Tibial artery (tissue), 4 donors: ENCODE data around the gene PARVG.

Source experiments
- DNase-seq, 2 donors: peaks; one replicate each; pipeline ENCODE4 v3.0.0-alpha.2; 2019
- H3K27ac ChIP-seq, 2 donors: fragments of 200-600 bp; sonication (generic) in 1 of 2; 1 replicate in 1 of 2; 2 replicates in 1 of 2; pipeline ENCODE4 v1.5.1; 2018 to 2019; ENCODE audit warnings: mild to moderate bottlenecking in 1 of 2
- H3K27me3 ChIP-seq, 2 donors: fragments of 200-600 bp; sonication (generic) in 1 of 2; one replicate each; pipeline versions ENCODE4 v1.5.1 to v1.6.0; 2016 to 2019
- H3K36me3 ChIP-seq, 3 donors: fragments of 200-600 bp; sonication (generic) in 2 of 3; one replicate each; pipeline ENCODE4 v1.5.1; 2016 to 2019; ENCODE audit warnings: mild to moderate bottlenecking in 2 of 3
- H3K4me1 ChIP-seq, 4 donors: fragments of 200-600 bp; sonication (generic) in 2 of 4; 1 replicate in 3 of 4; 2 replicates in 1 of 4; pipeline ENCODE4 v1.5.1; 2016 to 2019
- H3K4me3 ChIP-seq, 2 donors: fragments of 200-600 bp; sonication (generic) in 1 of 2; 1 replicate in 1 of 2; 2 replicates in 1 of 2; pipeline ENCODE4 v1.5.1; 2018 to 2019; ENCODE audit warnings: mild to moderate bottlenecking in 2 of 2
- H3K9me3 ChIP-seq, 3 donors: fragments of 200-600 bp; sonication (generic) in 1 of 3; one replicate each; pipeline ENCODE4 v1.5.1; 2016 to 2019
- intact Hi-C: fragments of 100-400 bp; cut with DNase I; formaldehyde crosslinking; loops from one replicate; pipeline ENCODE4 v1.15.0; 2023; ENCODE audit warnings: low total_unique reads
- TF ChIP-seq, protein P1 (sequence below), 2 experiments: fragments of 200-600 bp in 1 of 2; fragments of 450-650 bp in 1 of 2; IDR thresholded peaks; one replicate each; pipeline ENCODE4 v1.5.1; 2017 to 2019; ENCODE audit warnings: antibody characterized with exemption in 2 of 2, mild to moderate bottlenecking in 1 of 2, moderate library complexity in 1 of 2

PARVG gene

DNA sequence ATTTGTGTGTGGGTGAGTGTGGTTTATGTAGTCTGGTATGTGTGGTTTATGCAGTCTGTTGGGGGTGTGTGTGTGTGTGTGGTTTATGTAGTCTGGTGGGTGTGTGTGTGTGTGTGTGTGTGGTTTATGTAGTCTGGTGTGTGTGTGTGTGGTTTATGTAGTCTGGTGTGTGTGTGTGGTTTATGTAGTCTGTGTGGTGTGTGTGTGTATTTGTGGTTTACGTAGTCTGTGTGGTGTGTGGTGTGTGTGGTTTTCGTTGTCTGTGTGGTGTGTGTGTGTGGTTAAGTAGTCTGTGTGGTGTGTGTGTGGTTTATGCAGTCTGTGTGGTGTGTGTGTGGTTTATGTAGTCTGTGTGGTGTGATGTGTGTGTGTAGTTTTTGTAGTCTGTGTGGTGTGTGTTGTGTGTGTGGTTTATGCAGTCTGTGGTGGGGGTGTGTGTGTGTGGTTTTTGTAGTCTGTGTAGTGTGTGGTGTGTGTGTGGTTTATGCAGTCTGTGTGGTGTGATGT, 26.2 kb upstream of the PARVG start:
- H3K36me3 ChIP-seq: no peaks in the 10 kb centered on the region
- no peaks in the 10 kb centered on the region for H3K4me1 ChIP-seq
- no peak for DNase-seq
- H3K4me3 ChIP-seq: no peak overlapping the region
- TF ChIP-seq, protein P1, sequence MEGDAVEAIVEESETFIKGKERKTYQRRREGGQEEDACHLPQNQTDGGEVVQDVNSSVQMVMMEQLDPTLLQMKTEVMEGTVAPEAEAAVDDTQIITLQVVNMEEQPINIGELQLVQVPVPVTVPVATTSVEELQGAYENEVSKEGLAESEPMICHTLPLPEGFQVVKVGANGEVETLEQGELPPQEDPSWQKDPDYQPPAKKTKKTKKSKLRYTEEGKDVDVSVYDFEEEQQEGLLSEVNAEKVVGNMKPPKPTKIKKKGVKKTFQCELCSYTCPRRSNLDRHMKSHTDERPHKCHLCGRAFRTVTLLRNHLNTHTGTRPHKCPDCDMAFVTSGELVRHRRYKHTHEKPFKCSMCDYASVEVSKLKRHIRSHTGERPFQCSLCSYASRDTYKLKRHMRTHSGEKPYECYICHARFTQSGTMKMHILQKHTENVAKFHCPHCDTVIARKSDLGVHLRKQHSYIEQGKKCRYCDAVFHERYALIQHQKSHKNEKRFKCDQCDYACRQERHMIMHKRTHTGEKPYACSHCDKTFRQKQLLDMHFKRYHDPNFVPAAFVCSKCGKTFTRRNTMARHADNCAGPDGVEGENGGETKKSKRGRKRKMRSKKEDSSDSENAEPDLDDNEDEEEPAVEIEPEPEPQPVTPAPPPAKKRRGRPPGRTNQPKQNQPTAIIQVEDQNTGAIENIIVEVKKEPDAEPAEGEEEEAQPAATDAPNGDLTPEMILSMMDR (IDR thresholded peaks at IDR 0.05): no peak
- no peak overlapping the region for H3K27ac ChIP-seq
- no peaks in the 10 kb centered on the region for H3K9me3 ChIP-seq
- H3K27me3 ChIP-seq: peaks cover 0 to 3% of the 10 kb centered on the region in 2 donors
- intact Hi-C loops: no loop called here

DNA sequence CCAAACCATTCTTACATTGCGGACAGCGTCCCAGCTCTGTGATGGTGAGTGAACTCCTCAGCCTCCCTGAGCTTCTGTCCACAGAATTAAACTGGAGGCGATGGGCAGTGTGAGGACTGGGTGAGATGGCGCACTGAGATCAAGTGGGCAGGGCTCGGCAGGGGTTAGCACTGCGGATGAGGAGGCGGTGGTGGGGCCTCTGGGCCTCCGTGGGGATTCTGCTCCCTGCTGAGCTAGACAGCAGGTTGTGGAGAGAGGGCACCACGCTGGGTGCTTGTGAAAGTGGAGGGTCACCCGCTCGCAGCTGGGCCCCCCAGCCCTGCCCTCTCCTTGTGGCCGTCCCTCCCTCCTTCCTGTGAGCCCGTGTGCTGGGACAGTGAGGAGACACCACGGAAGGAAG, 25.6 kb upstream of the PARVG start:
- Histone ChIP-seq H3K36me3 (no peaks in the 10 kb centered on the region), H3K27me3 (no peaks in the 10 kb centered on the region), H3K4me1 (no peaks in the 10 kb centered on the region), H3K27ac (no peak overlapping the region), H3K9me3 (no peaks in the 10 kb centered on the region), H3K4me3 (no peak overlapping the region)
- DNase-seq: no peak
- intact Hi-C loops: no loop called here
- TF ChIP-seq, protein P1 (IDR thresholded peaks at IDR 0.05): no peak

DNA sequence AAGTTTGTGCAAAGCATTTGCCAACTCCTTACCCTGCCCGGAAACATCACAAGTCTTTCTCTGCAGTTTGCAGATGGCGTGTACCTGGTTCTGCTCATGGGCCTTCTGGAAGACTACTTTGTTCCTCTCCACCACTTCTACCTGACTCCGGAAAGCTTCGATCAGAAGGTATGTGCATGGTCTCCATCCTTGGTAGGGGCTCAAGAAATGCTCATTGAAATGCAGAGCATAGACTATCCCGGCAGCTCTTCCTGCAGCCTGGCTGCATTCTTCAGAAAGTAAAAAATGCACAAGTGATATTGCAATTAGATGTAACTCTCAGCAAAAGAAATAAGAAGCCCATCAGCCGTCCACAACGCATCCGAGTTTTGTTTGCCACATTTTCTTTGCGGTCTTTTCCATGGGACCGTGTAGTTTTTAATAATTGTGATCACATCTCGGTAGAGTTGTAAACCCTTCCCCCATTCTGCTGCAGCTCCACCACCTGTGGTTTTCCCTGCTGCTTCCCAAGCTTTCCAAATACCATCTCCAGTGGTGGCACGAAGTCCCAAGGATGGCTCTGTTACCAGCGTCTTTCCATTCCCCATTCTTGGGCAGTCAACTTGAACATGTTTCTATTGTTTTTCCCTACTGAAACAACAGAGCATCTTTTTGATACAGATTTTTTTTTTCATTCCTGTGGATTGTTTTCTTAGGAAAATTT, 22.7 kb upstream of the PARVG start:
- no peak for DNase-seq
- no peaks in the 10 kb centered on the region for H3K4me1 ChIP-seq
- TF ChIP-seq, protein P1 (IDR thresholded peaks at IDR 0.05): no peak
- H3K9me3 ChIP-seq: no peaks in the 10 kb centered on the region
- H3K36me3 ChIP-seq: no peaks in the 10 kb centered on the region
- H3K4me3 ChIP-seq: no peak overlapping the region
- intact Hi-C loops: no loop called here
- peaks cover 0 to 3% of the 10 kb centered on the region in 2 donors for H3K27me3 ChIP-seq
- H3K27ac ChIP-seq: no peak overlapping the region

DNA sequence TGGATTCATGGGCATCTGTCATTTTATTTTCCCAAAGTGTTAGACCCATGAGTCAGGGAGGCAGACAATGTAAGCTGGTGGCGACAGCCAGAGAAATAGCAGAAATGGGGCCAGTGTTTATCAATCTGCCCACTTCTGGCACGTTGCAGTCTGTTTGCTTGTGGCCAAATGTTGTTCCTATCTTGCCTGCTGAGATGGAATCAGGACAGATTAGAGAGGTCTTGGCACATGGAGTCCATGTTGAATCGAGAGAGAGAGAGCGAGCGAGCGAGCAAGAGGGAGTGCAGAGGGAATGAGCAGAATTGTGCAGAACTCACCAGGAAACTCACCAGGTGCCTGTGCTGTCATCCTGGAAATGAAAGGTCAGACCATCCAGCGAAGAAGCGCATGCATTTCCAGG, 21.9 kb upstream of the PARVG start:
- Histone ChIP-seq H3K27ac (no peak overlapping the region), H3K27me3 (peaks cover 0 to 8% of the 10 kb centered on the region in 2 donors), H3K9me3 (no peaks in the 10 kb centered on the region), H3K4me1 (no peaks in the 10 kb centered on the region), H3K4me3 (no peak overlapping the region), H3K36me3 (no peaks in the 10 kb centered on the region)
- intact Hi-C loops: no loop called here
- no peak for DNase-seq
- TF ChIP-seq, protein P1 (IDR thresholded peaks at IDR 0.05): no peak

DNA sequence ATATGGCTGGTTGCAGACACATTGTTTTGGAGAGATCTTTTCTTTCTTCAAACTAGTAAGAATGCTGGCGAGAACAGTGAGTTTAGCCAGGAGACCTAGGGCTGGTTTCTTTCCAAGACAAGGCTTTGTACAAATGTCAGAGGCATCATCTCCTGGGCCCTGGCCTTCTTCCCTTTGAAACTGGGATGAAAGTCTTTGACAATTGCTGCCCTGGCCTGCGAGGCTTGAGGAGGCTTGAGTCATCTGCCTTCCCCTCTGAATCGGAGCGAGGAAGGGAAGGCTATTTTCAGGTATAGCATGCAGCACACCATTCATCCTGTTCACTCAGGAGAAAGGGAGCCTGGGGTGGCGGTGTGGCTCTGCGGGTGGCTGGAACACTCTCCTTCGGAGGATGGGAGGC, 21.5 kb upstream of the PARVG start:
- DNase-seq: no peak
- Histone ChIP-seq H3K36me3 (no peaks in the 10 kb centered on the region), H3K4me3 (no peak overlapping the region), H3K27me3 (peaks cover 0 to 8% of the 10 kb centered on the region in 2 donors), H3K4me1 (no peaks in the 10 kb centered on the region), H3K9me3 (no peaks in the 10 kb centered on the region), H3K27ac (no peak overlapping the region)
- TF ChIP-seq, protein P1 (IDR thresholded peaks at IDR 0.05): no peak
- intact Hi-C loops: no loop called here
